GM19035 (cell line): ENCODE results near the gene ARL6IP1.
"Not testable (repeated sequence)": the region's sequence is repeated elsewhere in the genome, so short reads cannot be mapped to it uniquely, and the experiment has no call there.

Experiments used
- ATAC-seq: cut with Tn5 transposase; IDR thresholded peaks from one replicate; pipeline ENCODE4 v1.9.1; 2021; ENCODE audit not compliant: unreplicated experiment

ARL6IP1 gene

DNA sequence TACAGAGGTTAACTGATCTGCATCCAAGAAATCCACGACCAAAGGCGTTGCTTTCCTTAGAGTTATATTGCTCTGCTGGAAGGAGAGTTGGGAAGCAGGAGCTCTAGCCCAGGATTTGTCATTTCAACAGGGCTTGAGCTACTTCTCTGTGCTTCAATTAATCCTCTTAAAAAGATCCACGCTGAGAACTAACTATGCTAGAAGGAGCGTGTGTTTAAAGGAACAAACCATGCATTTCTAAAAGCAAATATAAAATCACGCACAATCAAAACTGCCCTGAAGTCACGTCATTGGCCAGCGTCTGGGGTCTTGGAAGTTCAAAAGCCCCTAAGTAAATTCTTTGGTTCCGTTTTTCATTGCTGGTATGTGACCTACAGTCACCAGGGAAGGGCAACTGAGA, 1.1 kb downstream of the ARL6IP1 start:
- ATAC-seq: no peak

DNA sequence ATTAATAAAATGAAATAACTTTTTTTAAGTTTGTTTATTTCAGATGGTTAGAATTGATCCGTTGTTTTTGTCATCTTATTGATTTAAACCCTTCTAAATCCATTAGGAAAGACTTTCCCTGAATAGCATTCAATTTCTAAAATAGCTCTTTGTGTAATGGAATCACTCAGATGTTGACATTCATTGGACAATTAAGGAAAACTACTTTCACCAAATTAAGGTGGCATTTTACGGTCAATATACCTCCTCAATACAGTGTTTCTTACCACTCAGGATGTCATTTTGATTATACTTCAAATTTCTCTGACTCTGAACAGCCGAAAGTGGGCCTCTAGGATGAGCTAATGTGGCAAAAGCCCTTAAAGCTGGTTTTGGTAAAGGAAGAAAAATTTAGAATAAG, 1.8 kb downstream of the ARL6IP1 start:
- no peak for ATAC-seq

DNA sequence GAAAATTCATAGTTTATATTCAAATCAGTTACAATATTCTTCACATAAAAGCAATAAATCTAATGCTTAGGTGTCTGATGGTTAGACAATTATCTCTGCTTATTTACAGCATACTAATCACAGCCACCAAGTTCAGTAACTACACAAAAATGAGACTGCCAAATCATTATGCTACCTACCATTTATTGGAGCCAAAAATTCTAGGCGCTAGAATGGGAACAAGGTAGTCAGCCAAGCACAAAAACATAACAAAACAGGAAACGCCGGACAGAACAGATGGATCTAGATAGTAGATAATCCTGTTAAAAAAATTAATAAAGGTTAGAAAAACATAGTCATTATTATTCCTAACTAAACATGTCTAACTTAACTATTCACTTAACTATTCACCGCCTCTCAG, 3.6 kb downstream of the ARL6IP1 start:
- no peak for ATAC-seq

DNA sequence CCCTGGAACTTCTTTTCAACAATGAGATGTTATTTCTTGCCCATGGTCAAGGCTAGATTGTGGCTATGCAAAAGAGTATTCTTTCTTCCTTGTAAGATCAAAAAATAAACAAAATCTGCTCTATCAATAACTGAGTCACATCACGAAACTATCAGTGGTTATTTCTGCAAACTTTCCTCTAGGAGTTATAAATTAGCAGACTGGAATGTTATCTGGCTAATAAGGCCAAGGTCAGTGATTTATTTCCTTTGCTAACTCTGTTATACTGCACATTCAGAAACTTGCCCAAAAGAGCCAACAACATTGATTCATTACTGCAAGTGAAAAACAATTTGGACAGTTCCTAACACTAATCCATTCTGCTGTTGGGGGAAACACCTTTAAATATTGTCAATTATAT, 5.0 kb downstream of the ARL6IP1 start:
- ATAC-seq: no peak

DNA sequence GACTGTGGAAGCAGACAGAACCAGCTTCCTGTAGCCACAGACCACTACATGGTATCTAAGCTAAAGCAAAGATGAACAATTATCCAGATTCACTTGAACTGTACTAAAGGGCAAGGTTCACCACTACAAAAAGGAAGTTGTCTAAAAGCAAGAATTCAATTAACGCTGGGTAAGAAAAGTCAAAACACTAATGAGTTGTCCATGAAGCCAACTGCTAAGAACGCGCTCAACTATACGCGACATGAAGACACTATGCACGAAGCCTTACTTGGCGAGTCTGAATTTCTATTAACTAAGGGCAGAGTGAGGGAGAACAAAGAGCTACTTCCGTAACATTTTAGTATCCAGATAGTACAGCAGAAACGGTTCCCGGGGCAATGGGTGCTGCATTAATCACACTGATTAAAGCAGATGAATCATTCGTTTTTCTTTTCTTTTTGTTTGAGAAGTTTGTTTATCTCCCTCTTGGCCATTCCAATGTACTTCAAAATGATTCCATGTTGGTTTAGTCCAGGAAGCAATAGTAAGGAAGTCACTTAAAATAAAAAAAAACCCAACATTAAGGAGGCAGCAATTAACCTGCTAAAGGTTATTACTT, 8.4 kb downstream of the ARL6IP1 start:
- ATAC-seq: no peak

DNA sequence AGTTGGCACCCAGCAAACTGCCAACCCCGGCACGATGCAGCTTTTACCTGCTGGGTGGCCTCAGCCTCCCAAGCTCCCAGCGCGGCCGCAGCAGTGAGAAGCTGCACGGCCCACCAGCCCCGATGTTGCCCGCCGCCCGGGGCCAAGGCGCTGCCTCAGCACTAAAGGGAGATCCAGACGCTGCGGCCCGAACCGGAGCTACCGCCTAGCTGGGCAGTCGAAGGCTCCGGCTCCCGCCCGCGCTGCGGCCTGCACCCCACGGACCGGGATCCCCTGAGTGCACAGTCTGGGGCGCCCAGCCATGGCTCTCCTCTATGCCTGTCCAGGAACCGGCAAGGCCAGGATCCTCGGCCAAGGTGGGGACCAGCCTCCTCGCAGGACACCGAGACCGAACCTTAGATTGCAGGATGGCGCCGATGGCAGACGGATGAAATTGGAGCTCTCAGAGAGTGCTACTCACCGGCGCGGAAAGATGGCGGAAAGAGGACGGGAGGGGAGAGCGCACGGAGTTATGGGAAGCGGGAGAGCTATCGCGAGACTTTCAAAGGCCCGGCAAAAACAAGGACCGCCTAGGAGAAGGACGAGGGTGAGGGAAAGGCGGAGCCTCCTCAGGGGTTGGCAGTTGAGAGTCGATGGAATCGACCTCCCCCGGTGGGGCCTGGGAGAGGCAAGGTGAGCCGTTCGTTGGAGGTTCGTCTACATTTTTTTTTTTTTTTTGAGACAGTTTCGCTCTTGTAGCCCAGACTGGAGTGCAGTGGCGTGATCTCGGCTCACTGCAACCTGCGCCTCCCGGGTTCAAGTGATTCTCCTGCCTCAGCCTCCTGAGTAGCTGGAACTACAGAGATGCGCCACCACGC, 11.3 kb downstream of the ARL6IP1 start, which contains the start of gene RPS15A:
TSS of gene RPS15A (minus strand) at position 485 of the 857 bp plus-strand sequence. CDS start 1,221 bp downstream, outside the sequence.
- ATAC-seq: peak; percentile 85

DNA sequence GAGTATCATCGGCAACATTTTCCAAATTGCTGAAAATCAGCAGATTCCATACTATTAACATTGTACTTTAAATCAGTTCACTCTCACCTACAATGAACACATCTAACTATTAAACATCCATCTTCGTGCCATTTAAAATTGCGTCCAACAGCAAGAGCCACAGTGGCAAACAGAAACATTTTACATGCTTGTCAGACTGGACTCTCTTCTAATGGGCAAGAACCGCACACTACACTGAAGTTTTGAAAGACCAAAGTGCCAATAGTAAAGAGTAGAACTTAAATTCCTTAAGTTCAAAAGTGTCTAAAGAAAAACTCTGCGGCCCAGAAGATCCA, 11.9 kb downstream of the ARL6IP1 start:
- no peak for ATAC-seq

DNA sequence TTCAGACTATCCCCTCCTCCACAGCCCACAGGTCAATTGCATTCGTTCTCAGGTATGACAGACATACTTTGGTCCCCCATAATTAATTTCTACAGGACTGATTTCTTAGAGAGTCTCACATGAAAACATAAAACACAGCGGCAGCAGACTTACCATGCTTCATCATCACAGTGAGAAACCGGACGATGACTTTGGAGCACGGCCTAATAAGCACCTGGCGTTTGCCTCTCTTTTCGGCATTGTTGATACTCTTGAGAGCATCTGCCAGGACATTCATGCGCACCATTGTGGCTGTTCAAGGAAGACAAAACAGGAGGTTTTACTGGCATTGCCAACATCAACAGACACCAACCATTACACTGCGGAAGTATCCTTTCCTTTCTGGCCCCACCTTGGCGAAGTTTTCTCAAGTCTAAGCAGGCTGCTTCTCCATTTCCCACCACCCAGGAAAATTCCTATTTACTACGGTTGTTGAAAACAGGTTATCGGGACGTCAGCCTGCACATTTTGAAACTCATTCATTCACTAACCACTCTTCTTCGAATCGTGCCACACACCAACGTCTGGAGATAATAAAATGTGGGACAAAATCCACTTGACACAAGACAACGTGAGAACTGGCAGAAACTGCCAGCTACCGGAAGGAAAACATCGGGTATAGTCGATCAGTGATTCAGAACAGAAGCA, 12.4 kb downstream of the ARL6IP1 start:
- no peak for ATAC-seq

DNA sequence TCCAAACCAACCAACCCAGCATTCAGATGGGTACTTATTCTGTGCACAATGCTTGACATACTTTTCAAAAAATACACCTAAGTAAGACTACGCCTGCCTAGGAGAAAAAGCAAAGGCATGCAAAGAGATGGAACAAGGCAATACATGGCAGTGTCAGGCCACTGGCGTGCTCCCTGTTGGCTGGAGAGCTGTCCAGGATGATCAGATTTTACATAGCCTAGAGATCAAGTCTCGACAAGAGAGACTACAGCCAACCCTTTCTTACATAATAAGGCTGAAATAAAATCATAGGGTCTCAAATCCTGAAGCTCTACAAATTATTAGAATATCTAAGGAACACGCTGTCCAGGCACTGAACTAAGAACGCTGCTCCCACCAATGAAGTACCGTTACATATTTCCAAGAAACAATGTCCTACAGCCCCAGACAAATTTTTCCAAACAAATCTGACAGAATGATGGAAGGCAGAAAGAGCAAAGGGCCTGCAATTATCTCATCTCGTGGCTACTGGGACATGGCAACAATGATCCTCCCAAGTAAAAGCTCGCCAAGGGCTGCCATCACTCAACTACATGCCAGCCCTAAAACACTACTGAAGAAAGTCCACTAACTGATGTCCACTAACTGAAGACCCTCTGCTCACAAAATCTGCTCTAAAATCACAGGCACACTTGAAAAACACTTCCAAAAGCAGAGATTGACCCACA, 16.3 kb downstream of the ARL6IP1 start:
- no peak for ATAC-seq

DNA sequence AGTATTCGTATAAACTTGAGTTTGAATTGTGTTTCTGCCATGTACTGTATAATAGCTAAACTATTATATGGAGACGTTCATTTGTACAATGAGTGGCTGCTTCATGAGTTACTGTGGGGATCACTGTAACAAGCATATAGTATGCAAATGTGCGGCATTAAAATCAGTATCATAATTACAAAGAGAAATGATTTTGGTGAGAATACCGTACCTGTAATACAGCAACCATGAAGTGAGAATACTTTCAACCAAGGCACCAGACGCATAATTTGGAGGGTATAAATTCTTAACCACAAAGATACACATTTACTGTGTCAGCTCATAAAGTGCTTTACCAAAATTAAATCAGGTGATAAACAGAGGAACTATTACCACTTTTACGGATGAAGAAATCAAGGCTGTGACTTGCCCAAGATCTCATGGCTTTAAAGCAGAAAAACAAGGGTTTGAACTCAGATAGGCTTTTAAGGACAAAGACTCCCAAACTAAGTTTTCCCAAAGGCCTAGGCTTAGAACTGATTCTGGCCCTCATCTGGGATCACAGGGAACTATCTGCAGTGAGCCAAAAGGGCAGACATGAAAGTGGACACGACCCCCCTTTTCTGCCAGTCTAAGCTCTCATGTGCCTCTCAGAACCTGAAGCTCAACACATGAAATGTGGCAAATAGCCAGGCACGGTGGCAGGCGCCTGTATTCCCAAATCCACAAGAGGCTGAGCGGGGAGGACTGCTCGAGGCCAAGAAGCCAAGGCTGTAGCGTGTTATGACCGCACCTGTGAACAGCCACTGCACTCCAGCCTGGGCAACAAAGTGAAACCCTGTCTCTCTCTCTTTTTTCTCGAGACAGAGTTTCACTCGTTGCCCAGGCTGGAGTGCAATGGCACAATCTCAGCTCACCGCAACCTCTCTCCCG, 17.7 kb downstream of the ARL6IP1 start:
- no peak for ATAC-seq

DNA sequence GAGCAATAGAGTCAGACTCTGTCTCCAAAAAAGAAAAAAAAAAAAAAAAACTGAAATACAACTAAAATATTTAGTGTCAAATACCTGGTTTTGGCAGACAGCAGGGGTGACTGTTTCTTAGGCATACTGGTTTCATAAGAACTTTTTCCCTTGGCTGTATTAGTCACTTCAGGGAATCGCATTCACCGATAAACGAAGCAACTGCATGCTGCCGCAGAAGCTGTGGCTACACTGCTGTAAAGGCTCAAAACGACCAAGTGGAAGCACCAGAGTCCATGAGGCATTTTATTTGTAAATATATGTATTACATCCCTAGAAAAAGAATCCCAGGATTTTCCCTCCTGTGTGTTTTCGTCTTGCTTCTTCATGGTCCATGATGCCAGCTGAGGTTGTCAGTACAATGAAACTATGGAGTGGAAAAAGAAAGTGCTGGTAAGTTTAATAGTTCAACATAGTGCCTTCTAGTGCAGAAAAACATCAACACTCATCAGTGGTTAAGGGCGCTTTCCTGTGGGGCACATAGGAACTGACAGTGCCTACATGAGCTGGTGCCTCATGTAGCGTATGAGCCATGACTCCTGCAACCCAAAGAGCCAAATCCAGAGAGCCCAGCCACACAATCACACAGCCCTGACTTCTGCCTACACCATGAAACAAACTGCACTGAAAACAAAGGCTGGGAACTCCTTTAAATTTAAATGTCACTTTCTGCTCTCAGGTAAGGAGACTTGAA, 18.5 kb downstream of the ARL6IP1 start:
- no peak for ATAC-seq

DNA sequence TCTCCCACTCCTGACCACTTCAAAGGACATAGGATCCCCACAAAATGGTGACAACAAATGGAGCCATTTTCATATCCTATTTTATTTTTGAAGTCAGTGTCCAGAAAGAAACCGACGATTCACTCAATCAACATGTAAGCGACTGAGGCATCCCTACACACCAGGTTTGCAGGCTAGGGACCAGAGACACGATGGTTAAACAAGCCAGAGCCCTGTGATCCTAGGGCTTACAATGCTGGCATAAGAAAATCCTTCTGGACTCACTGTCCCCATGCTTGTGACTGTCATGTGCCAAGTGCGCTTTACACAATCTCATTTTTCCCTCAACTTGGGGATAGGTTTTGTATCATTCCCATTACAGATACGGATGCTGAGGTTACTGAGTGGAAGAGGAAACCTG, 20.1 kb downstream of the ARL6IP1 start:
- not testable (repeated sequence) for ATAC-seq

DNA sequence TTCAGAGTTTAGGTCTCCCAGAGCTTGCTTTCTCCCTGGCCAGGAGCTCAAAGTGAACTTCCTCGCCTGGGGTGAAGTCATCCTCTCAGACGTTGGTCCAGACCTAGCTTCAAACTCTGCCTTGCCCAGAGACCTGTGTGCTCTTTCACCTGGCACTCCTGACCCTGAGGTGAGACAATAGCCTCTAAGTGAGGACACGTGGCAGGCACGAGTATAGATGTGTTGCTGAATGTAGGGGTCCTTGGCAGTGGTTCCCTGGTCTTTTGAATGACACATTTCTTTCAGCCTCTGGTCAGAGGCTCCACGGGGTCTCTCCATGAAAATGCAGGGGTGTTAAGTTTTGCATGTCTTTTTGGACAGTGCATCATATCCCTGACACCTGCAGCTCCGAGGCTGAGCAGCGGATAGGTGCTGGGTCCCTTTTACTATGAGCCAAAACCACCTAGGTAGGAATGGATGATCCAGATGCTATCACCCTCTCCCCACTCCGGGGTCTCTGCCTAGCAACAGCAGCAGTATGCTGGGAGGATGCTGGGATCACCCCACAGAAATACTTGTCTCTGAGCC, 20.8 kb downstream of the ARL6IP1 start:
- not testable (repeated sequence) for ATAC-seq

DNA sequence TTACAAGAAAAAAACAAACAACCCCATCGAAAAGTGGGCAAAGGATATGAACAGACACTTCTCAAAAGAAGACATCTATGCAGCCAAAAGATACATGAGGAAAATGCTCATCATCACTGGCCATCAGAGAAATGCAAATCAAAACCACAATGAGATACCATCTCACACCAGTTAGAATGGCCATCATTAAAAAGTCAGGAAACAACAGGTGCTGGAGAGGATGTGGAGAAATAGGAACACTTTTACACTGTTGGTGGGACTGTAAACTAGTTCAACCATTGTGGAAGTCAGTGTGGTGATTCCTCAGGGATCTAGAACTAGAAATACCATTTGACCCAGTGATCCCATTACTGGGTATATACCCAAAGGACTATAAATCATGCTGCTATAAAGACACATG, 23.7 kb downstream of the ARL6IP1 start:
- ATAC-seq: not testable (repeated sequence)

DNA sequence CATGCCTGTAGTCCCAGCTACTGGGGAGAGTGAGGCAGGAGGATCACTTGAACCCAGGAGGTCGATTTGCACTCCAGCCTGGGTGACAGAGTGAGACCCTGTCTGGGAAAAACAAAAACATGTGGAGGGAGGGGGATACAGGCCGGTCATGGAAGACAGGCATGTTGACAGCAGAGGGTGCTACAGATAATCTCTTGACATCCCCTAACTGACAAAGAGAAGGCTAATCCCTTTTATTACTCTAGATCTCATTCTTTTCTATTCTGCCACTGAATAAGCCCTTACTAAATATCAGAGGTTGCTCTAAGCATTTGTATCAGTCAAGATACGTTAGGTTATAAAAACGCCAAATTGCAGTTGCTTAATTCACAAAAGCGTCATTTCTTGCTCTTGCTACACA, 25.0 kb downstream of the ARL6IP1 start:
- not testable (repeated sequence) for ATAC-seq

DNA sequence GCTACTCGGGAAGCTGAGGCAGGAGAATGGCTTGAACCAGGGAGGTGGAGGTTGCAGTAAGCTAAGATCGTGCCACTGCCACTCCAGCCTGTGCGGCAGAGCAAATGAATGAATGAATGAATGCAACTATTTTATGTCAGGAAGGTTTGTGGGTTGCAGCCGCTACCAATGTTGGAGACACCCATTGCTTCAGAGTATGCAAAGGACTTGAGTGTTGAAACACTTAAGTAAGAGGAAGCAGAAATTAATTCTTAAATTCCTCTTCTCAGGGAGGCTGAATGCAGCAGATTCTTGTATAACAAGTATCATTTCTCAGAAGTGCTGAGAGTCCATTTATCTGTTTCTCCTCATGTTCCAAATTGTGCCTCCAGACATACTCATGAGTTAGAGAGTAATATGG, 26.7 kb downstream of the ARL6IP1 start:
- ATAC-seq: not testable (repeated sequence)

DNA sequence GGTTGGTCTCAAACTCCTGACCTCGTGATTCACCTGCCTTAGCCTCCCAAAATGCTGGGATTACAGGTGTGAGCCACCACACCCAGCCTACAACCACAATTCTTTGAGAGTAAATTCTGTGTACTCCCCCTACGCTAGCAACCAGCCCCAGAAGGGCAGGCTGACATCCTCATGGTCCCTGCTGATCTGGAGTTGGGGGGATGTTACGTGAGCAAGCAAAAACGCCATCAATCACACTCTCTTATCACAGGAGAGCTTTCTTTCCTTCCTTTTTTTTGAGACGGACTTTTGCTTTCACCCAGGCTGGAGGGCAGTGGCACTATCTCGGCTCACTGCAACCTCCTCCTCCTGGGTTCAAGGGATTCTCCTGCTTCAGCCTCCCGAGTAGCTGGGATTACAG, 29.2 kb downstream of the ARL6IP1 start:
- not testable (repeated sequence) for ATAC-seq

DNA sequence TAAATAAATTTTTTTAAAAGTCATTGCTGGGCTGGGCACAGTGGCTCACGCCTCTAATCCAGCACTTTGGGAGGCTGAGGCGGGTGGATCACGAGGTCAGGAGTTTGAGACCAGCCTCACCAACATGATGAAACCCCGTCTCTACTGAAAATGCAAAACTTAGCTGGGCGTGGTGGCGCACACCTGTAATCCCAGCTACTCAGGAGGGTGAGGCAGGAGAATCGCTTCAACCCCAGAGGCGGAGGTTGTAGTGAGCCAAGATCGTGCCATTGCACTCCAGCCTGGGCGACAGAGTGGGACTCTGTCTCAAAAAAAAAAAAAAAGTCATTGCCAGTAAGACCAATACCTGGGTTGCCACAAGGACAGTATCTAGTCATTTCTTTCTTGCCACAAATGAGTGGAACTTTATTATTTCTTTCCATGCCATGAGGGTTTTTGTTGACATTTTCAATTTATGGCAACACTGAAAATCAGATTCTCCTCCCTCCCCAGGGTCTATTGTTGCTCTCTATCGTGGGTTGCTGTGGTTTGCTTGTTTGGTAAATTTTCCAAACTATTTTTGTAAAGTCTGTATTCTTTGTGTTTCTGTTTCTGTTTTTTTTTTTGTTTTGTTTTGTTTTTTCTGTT, 30.9 kb downstream of the ARL6IP1 start:
- not testable (repeated sequence) for ATAC-seq

DNA sequence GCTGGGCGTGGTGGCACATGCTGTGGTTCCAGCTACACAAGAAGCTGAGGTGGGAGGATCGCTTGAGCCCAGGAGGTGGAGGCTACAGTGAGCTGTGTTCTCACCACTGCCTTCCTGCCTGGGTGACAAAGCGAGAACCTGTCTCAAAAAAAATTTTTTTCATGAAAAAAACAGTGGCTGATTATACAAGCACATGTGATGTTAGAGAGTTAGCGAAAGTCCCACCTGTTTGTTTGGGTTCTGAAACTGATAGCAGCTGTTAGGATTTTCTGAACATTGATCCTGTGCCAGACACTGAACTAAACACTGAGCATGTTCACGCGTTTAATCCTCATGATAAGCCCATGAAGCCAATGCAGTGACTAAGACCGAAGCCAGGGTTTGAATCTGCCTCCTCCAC, 34.1 kb downstream of the ARL6IP1 start:
- peak; percentile 67 for ATAC-seq
